Stimulated activated CD4-positive, alpha-beta T cell treated with anti-CD3 and anti-CD28 coated beads, Interleukin-12 subunit alpha, Interleukin-12 subunit beta, amount 100 ng/mL, for 4 hours (primary cell): Measurements from ENCODE around the gene GPR3.
"Not testable (repeated sequence)": the region's sequence is repeated elsewhere in the genome, so short reads cannot be mapped to it uniquely, and the experiment has no call there.

Experiments
- DNase-seq: peaks from one replicate; pipeline ENCODE4 v3.0.0-alpha.2; 2020

GPR3 gene

DNA sequence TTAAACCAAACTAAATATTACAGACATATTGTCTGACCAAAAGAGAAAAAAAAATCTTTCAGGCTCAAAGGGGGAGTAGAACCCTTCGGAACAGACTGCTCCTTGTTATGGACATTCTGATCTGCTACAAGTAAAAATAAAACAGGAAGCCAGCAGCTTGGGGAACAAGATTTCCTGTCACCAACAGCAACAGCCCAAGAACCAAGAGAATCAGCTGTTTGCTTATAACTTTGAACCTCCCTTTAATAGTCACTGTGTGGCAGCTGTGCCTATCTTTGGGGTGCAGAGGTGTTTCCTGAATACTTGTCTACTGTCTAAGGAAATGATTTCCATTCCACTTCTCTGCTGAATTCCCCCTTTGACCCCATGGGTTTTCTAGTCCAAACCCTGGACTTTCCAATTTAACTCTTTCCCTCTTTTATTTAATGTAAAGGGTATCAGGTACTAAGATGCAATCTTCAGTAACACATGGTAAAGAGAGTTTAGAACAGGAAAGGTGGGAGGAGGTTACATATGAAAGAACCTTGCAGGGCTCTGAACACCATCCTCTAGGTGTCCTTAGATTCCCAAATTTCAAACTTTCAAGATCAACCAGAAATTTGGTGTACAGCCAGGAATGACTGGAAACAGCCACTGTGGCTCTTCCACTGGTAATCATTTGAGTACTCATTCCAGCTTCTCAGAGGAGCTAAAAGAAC, 38.6 kb downstream of the GPR3 start:
- DNase-seq: no peak

DNA sequence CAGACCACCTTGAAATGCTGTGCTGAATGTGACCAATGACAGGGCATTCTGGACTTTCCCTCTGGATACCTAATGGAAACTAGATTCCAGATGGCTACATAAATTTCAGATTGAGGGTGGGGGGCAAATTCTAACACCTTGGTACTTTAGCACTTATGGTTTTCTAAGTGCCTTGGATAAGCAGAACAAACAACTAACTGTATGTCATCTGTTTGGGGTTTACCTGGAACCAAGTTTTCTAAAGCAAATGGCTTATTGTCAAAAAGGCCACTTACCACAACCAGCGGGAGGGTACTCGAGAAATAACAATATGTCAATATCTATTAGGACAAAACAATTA, 39.1 kb downstream of the GPR3 start:
- no peak for DNase-seq

DNA sequence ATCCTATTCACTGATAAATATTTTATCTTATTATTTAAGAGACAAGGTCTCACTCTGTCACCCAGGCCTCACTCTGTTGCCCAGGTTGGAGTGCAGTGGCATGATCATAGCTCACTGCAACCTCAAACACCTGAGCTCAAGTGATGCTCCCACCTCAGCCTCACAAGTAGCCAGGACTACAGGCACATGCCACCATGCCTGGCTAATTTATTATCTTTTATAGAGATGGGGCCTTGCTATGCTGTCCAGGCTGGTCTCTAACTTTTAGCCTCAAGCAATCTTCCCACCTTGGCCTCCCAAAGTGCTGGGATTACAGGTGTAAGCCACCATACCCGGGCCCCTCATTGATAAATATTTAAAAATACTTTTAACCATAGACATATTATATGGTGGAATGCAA, 40.3 kb downstream of the GPR3 start:
- not testable (repeated sequence) for DNase-seq

DNA sequence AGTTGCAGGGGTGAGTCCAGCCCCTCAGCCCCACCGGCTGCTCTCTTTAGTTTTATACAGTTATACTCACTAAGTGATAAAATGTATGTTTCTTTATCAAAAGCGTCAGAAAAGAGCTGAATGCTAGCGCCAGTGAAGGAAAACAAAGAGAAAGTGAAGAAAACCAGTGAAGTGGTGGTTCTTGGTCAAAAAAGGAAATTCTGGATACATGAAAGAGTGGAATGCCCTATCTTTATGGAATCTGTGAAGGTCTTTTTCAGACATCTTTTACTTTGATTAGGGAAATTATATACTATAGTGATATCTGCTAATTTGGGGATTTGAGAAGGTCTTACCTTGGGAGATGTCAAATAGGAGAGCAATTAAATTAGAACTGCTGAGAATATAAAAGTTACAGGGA, 41.3 kb downstream of the GPR3 start:
- DNase-seq: no peak

DNA sequence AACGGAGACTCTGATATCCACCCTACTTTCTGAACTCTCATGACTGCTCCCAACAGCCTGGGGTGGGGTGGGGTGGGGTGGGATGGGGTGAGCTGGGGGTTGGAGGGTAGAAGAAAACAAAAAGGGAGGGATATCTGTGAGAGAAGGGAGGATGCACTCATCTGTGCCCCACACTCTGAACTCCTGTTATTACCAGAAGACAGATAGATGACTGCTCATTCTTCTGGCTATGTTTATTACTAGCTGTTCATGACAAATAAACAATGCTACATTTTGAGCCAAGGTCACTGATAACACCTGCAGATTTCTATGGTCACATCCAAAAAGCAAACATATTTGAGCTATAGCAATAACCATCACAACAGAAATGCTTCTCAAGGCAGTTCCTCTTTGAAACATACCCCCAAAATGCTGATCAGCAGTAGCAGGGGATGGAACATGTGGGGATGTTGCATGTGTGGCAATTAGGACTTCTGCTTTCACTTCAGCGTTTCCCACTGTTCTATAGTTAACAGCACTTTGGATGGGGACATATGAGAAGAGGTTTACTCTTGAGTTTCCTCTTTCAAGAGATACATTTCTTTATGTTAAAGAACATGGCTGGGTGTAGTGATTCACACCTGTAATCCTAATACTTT, 43.3 kb downstream of the GPR3 start:
- no peak for DNase-seq

DNA sequence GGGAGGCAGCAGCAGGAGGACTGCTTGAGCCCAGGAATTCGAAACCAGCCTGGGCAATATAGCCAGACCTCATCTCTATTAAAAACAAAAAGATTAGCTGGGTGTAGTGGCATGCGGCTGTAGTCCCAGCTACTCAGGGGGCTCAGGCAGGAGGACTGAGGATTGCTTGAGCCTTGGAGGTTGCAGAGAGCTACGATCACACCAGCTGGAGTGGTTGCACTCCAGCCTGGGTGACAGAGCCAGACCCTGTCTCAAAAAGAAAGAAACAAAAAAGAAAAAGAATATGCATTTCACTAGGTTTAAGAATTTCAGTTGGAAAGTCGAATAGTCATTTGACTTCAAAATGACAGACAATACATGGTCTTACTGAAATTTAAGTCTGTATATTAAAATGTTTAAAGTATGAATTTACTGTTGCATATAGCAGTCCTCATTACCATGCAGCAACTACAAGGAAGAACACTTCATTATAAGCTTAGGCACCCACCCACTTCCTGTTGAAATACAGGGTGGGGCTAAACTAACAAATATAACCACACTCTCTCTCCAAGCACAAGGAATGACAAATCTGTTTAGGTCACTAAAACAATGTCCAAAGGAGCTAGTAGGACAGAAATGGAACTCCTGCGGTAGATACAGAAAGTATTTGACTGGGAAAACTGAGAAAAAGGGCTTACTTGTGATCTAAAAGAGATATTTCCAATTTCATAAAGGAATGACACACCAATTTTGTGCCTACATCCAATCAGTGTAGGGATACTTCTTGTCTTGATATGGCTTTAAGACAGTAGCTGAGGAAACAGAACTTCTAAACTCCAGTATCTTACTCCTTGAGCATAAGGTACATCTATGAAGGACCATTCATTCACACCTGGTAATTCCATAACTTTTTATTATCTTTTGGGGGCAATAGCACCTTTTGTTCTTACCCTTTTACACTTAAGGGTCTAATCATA, 44.1 kb downstream of the GPR3 start:
- DNase-seq: no peak

DNA sequence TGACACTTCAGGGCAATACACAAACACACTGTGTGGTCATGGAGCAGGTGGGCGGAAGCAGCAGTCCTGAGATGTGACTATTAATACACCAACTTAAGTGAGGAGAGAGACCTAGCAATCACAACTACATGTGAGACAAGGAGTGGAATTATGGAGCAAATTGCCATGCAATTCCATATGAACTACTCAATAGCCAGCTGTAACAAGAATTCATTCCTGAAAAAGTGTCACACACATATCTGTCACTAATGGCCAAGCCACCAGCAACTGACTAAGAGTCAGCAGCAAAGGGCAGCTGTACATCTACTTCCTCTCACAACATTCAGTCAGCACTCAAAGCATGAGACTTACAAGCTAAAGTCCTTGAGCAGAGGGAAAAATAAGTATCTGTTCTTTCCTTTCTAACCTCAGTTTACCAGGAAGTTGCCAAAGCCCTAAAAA, 46.2 kb downstream of the GPR3 start:
- DNase-seq: no peak

DNA sequence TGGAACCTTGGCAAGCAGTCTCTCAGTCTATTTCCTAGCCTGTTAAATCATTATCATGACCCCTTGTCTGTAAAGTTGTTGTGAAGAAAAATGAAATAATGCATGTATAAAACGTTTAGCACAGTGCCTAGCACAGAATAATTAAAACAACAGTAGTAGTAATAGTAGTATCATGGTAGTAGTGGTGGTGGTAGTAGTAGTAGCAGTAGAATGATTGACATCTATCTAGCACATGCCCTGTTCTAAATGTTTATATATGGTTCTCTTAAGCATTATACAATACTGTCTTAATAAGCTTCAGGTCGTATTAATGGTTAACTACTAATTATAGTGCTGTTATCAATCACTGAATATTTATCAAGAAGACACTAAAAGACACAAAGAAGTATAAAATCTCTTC, 46.7 kb downstream of the GPR3 start:
- DNase-seq: no peak

DNA sequence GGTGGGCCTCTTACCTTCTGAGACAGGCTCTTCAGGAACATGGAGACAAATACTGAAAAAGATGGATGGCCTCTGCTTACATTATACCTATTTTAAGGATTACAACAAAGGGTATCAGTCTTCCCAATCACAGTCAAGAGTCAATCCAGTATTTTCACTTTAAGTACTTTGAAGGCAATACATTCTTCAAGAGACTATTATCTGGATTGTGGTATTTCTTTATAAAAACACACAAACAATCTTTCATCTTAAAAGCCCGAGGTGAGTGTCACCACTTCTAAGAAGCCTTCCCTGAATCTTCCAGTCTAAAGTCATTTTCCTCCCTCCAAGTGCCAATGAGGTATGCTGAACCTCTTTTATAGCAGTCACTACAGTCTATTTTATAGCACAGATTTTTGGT, 52.2 kb downstream of the GPR3 start:
- no peak for DNase-seq
